ENCODE results near the gene ZNF487.
"Not testable (repeated sequence)": the region's sequence is repeated elsewhere in the genome, so short reads cannot be mapped to it uniquely, and the experiment has no call there.

The ZNF487 gene

GRCh38 chr10:43448742-43449141, 11.8 kb downstream of the ZNF487 start:
- H2AFZ ChIP-seq (ENCODE audit: low read length), result no peak overlapping the region
- H4K20me1 ChIP-seq (ENCODE audit: insufficient read depth, low read length, poor library complexity, severe bottlenecking), result no peaks in the 10 kb centered on the region
- H3K9me2 ChIP-seq (replicated peaks; ENCODE audit: low read depth, low read length), result no peaks in the 10 kb centered on the region
- no peaks in the 10 kb centered on the region for H3K36me3 ChIP-seq (ENCODE audit: insufficient read depth, low read length)
- peaks cover 15% of the 10 kb centered on the region for H3F3A ChIP-seq (ENCODE audit: low read depth)
- no peaks in the 10 kb centered on the region for H3K9me3 ChIP-seq (ENCODE audit: insufficient read depth, low read depth, low read length)
- H3K4me3 ChIP-seq (ENCODE audit: low read length, poor library complexity, severe bottlenecking), result no peak overlapping the region
- no peak overlapping the region for H3K9ac ChIP-seq (ENCODE audit: low read depth, low read length, poor library complexity, severe bottlenecking)
- TF ChIP-seq EZH2phosphoT487 (IDR thresholded peaks at IDR 0.05; ENCODE audit: borderline replicate concordance), result no peak
- TF ChIP-seq CTCF (conservative IDR thresholded peaks at IDR 0.05; ENCODE audit: low read length), result no peak
- H3K4me1 ChIP-seq (ENCODE audit: insufficient read depth, low read length, poor library complexity, severe bottlenecking), result peaks cover 24% of the 10 kb centered on the region
- no peaks in the 10 kb centered on the region for H3K27me3 ChIP-seq (ENCODE audit: insufficient read depth, low read length, poor library complexity, severe bottlenecking)
- no peak overlapping the region for H3K4me2 ChIP-seq (ENCODE audit: low read depth, low read length, poor library complexity, severe bottlenecking)
- H3K79me2 ChIP-seq (ENCODE audit: insufficient read depth, low read length), result peaks cover 13% of the 10 kb centered on the region; the same call in 1 of the 2 replicates

DNA sequence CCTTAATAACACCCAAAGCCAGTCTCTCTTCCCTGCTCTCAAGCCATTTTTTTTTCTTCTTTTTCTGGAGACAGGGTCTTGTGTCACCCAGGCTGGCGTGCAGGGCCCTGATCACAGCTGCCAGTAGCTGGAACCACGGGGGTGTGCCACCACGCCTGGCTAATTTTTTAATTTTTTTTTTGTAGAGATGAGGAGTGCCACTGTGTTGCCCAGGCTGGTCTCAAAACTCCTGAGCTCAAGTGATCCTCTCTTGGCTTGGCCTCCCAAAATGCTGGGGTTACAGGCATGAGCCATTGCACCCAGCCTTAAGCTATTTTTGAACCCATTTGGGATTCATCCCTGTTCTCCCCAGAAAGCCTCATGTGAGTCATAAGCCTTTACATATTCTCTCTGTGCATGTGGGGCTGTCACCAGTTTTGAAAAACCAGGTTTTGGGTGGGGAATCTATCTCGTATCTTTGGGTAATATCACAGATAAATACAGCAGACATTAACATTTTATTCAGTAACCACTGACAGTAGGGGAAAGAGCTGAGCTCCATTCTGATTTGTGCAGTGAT, 15.5 kb downstream of the ZNF487 start:
- no peaks in the 10 kb centered on the region for H3K27me3 ChIP-seq (ENCODE audit: insufficient read depth, low read length, poor library complexity, severe bottlenecking)
- peak overlapping the region; percentile 60 for H3K4me2 ChIP-seq (ENCODE audit: low read depth, low read length, poor library complexity, severe bottlenecking)
- no peaks in the 10 kb centered on the region for H3K9me3 ChIP-seq (ENCODE audit: insufficient read depth, low read depth, low read length)
- H3K4me1 ChIP-seq (ENCODE audit: insufficient read depth, low read length, poor library complexity, severe bottlenecking), result peaks cover 44% of the 10 kb centered on the region
- H3K4me3 ChIP-seq (ENCODE audit: low read length, poor library complexity, severe bottlenecking), result peak overlapping the region; percentile 52
- no peaks in the 10 kb centered on the region for H4K20me1 ChIP-seq (ENCODE audit: insufficient read depth, low read length, poor library complexity, severe bottlenecking)
- H3K9ac ChIP-seq (ENCODE audit: low read depth, low read length, poor library complexity, severe bottlenecking), result peak overlapping the region; percentile 72
- H3K79me2 ChIP-seq (ENCODE audit: insufficient read depth, low read length), result peaks cover 29% of the 10 kb centered on the region
- H3K36me3 ChIP-seq (ENCODE audit: insufficient read depth, low read length), result no peaks in the 10 kb centered on the region
- H2AFZ ChIP-seq (ENCODE audit: low read length), result peak overlapping the region; percentile 78; the same call in 1 of the 2 replicates
- no peaks in the 10 kb centered on the region for H3K9me2 ChIP-seq (replicated peaks; ENCODE audit: low read depth, low read length)
- TF ChIP-seq EZH2phosphoT487 (IDR thresholded peaks at IDR 0.05; ENCODE audit: borderline replicate concordance), result no peak
- no peak for TF ChIP-seq CTCF (conservative IDR thresholded peaks at IDR 0.05; ENCODE audit: low read length)
- H3F3A ChIP-seq (ENCODE audit: low read depth), result peaks cover 18% of the 10 kb centered on the region

- Histone ChIP-seq H4K20me1 (ENCODE audit: insufficient read depth, low read length, poor library complexity, severe bottlenecking) (no peaks in the 10 kb centered on the region), H3K4me2 (ENCODE audit: low read depth, low read length, poor library complexity, severe bottlenecking) (peak overlapping the region; percentile 60), H3K9me2 (replicated peaks; ENCODE audit: low read depth, low read length) (no peaks in the 10 kb centered on the region), H3K36me3 (ENCODE audit: insufficient read depth, low read length) (no peaks in the 10 kb centered on the region), H3K9ac (ENCODE audit: low read depth, low read length, poor library complexity, severe bottlenecking) (peak overlapping the region; percentile 72), H3F3A (ENCODE audit: low read depth) (peaks cover 18% of the 10 kb centered on the region), H3K9me3 (ENCODE audit: insufficient read depth, low read depth, low read length) (no peaks in the 10 kb centered on the region), H3K27me3 (ENCODE audit: insufficient read depth, low read length, poor library complexity, severe bottlenecking) (no peaks in the 10 kb centered on the region), H3K4me3 (ENCODE audit: low read length, poor library complexity, severe bottlenecking) (peak overlapping the region; percentile 1), H3K79me2 (ENCODE audit: insufficient read depth, low read length) (peaks cover 29% of the 10 kb centered on the region), H3K4me1 (ENCODE audit: insufficient read depth, low read length, poor library complexity, severe bottlenecking) (peaks cover 44% of the 10 kb centered on the region), H2AFZ (ENCODE audit: low read length) (no peak overlapping the region)
- no peak for TF ChIP-seq CTCF (conservative IDR thresholded peaks at IDR 0.05; ENCODE audit: low read length)
- TF ChIP-seq EZH2phosphoT487 (IDR thresholded peaks at IDR 0.05; ENCODE audit: borderline replicate concordance), result no peak
These were observed 16.4 kb downstream of the ZNF487 start for GRCh38 chr10:43453266-43453831.

GRCh38 chr10:43454025-43454424, 17.1 kb downstream of the ZNF487 start:
- H3K9me3 ChIP-seq (ENCODE audit: insufficient read depth, low read depth, low read length); H4K20me1 ChIP-seq (ENCODE audit: insufficient read depth, low read length, poor library complexity, severe bottlenecking); H3K27me3 ChIP-seq (ENCODE audit: insufficient read depth, low read length, poor library complexity, severe bottlenecking); H3K36me3 ChIP-seq (ENCODE audit: insufficient read depth, low read length); H2AFZ ChIP-seq (ENCODE audit: low read length); H3K9me2 ChIP-seq (replicated peaks; ENCODE audit: low read depth, low read length): not testable (repeated sequence)
- peak overlapping the region; percentile 98 for H3K4me3 ChIP-seq (ENCODE audit: low read length, poor library complexity, severe bottlenecking)
- peak overlapping the region; percentile 82 for H3K9ac ChIP-seq (ENCODE audit: low read depth, low read length, poor library complexity, severe bottlenecking)
- H3K4me1 ChIP-seq (ENCODE audit: insufficient read depth, low read length, poor library complexity, severe bottlenecking), result peaks cover 44% of the 10 kb centered on the region
- H3F3A ChIP-seq (ENCODE audit: low read depth), result peaks cover 18% of the 10 kb centered on the region
- H3K79me2 ChIP-seq (ENCODE audit: insufficient read depth, low read length), result peaks cover 29% of the 10 kb centered on the region
- H3K4me2 ChIP-seq (ENCODE audit: low read depth, low read length, poor library complexity, severe bottlenecking), result peak overlapping the region; percentile 80

DNA sequence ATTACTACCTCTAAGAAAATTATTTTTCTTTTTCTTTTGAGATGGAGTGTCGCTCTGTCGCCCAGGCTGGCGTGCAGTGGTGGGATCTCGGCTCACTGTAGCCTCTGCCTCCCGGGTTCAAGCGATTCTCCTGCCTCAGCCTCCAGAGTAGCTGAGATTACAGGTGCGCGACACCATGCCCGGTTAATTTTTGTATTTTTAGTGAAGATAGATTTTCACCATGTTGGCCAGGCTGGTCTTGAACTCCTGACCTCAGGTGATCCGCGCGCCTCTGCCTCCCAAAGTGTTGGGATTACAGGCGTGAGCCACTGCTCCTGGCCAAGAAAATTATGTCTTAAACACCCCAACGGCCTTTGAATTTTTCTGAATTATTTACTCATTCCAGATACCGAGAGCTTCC, 19.6 kb downstream of the ZNF487 start:
- Histone ChIP-seq H3K4me3 (ENCODE audit: low read length, poor library complexity, severe bottlenecking) (peak overlapping the region; percentile 98), H3K9ac (ENCODE audit: low read depth, low read length, poor library complexity, severe bottlenecking) (peak overlapping the region; percentile 82)

More for the DNA sequence above, 19.6 kb downstream of the ZNF487 start:
- H3K4me2 ChIP-seq (ENCODE audit: low read depth, low read length, poor library complexity, severe bottlenecking), result peak overlapping the region; percentile 87
- H3K4me1 ChIP-seq (ENCODE audit: insufficient read depth, low read length, poor library complexity, severe bottlenecking), result peaks cover 41% of the 10 kb centered on the region
- H3K36me3 ChIP-seq (ENCODE audit: insufficient read depth, low read length); H3K9me3 ChIP-seq (ENCODE audit: insufficient read depth, low read depth, low read length); H3K9me2 ChIP-seq (replicated peaks; ENCODE audit: low read depth, low read length); H3K27me3 ChIP-seq (ENCODE audit: insufficient read depth, low read length, poor library complexity, severe bottlenecking); H4K20me1 ChIP-seq (ENCODE audit: insufficient read depth, low read length, poor library complexity, severe bottlenecking); H2AFZ ChIP-seq (ENCODE audit: low read length): not testable (repeated sequence)
- H3K79me2 ChIP-seq (ENCODE audit: insufficient read depth, low read length), result peaks cover 29% of the 10 kb centered on the region
- peaks cover 18% of the 10 kb centered on the region for H3F3A ChIP-seq (ENCODE audit: low read depth)

Measured in Loucy (cell line).